ENCODE results near the gene C1orf232.

C1orf232 gene

DNA sequence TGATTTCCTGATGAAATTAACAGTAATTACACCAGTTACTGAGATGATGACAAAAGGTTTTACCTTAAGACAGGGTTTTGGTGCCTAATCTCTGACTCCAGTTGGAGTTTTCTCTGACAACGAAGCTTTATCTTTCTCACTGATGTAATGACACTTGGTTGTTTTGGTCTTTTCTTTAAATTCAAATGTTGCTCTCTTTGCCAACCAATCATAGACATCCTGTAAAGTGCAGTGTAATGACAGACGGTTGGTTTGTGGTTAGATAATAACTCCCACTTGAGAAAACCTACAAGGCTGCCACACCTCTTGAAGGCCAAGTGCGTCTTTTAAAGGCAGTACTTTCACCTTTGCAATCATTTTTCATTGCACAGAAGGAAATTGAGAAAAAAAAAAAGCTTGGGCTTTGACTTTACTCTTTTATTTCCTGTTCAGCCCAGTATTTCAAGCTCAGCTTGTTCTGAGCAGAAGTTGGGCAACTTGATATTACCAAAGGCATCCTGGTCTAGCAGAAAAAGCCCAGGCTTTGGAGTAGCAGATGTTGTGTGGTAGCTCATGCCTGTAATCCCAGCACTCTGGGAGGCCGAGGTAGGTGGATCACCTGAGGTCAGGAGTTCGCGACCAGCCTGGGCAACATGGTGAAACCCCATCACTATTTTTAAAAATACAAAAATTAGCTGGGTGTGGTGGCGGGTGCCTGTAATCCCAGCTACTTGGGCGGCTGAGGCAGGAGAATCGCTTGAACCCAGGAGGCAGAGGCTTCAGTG is 42.3 kb downstream of the C1orf232 start:
- Histone ChIP-seq H3K9me3 (no peaks in the 10 kb centered on the region), H3K36me3 (peaks cover 0 to 9% (median 8%) of the 10 kb centered on the region in 3 donors), H3K4me1 (no peaks in the 10 kb centered on the region), H3K27me3 (no peaks in the 10 kb centered on the region), H3K4me3 (no peak overlapping the region), H3K27ac (no peak overlapping the region)
- no peak for TF ChIP-seq CTCF (IDR thresholded peaks at IDR 0.05)
- peak in 1 of 2 donors; percentile 31 for DNase-seq
- intact Hi-C loops (cut with DNase I; ENCODE audit: low total_unique reads) = no loop called here

- DNase-seq = no peak
- H3K4me1 ChIP-seq = no peaks in the 10 kb centered on the region
- H3K36me3 ChIP-seq = peaks cover 0 to 9% (median 8%) of the 10 kb centered on the region in 3 donors
- intact Hi-C loops (cut with DNase I; ENCODE audit: low total_unique reads) = no loop called here
- no peak overlapping the region for H3K27ac ChIP-seq
- H3K9me3 ChIP-seq = no peaks in the 10 kb centered on the region
- H3K27me3 ChIP-seq = no peaks in the 10 kb centered on the region
- no peak for TF ChIP-seq CTCF (IDR thresholded peaks at IDR 0.05)
- no peak overlapping the region for H3K4me3 ChIP-seq
These were observed 42.8 kb downstream of the C1orf232 start for GRCh38 chr1:26125946-26126320.

DNA sequence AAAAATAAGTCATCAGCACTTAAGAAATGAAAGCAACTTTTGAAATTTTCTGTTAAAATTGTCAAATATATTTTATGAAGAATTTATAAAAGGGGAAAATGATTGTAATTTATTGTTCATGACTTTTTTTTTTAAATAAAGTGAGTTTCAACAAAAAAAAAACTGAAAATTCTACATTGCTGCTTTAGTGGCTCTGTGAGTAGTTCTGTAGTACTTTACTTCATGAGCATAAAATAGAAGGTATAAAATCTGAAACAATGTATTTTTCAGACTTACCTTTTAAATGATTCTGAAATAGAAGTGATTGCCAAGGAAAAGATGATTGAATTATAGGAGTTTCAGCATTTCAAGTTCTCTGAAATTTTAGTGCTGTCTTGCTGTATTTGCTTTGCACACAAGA is 43.4 kb downstream of the C1orf232 start:
- TF ChIP-seq CTCF (IDR thresholded peaks at IDR 0.05) = no peak

GRCh38 chr1:26124418-26125331 is 44.1 kb downstream of the C1orf232 start:
- H3K36me3 ChIP-seq = peaks cover 0 to 18% (median 9%) of the 10 kb centered on the region in 3 donors
- DNase-seq = no peak
- TF ChIP-seq CTCF (IDR thresholded peaks at IDR 0.05) = no peak
- intact Hi-C loops (cut with DNase I; ENCODE audit: low total_unique reads) = no loop called here
- no peaks in the 10 kb centered on the region for H3K4me1 ChIP-seq
- H3K9me3 ChIP-seq = no peaks in the 10 kb centered on the region
- no peaks in the 10 kb centered on the region for H3K27me3 ChIP-seq
- H3K27ac ChIP-seq = no peak overlapping the region
- H3K4me3 ChIP-seq = no peak overlapping the region

More for the DNA sequence above, 43.4 kb downstream of the C1orf232 start:
- Histone ChIP-seq H3K27ac (no peak overlapping the region), H3K4me1 (no peaks in the 10 kb centered on the region), H3K4me3 (no peak overlapping the region), H3K27me3 (no peaks in the 10 kb centered on the region), H3K36me3 (peaks cover 0 to 11% (median 9%) of the 10 kb centered on the region in 3 donors), H3K9me3 (no peaks in the 10 kb centered on the region)
- intact Hi-C loops (cut with DNase I; ENCODE audit: low total_unique reads) = no loop called here
- DNase-seq = no peak

- Histone ChIP-seq H3K9me3 (no peaks in the 10 kb centered on the region), H3K36me3 (peaks cover 7 to 32% (median 14%) of the 10 kb centered on the region in 3 donors), H3K27ac (no peak overlapping the region), H3K4me3 (no peak overlapping the region), H3K4me1 (no peaks in the 10 kb centered on the region), H3K27me3 (no peaks in the 10 kb centered on the region)
- intact Hi-C loops (cut with DNase I; ENCODE audit: low total_unique reads) = no loop called here
- TF ChIP-seq CTCF (IDR thresholded peaks at IDR 0.05) = no peak
- no peak for DNase-seq
These were observed 45.5 kb downstream of the C1orf232 start for GRCh38 chr1:26122988-26123973.
